Activated CD4-positive, alpha-beta T cell treated with anti-CD3 and anti-CD28 coated beads, Interleukin-2, amount 10 ng/mL, durations not matched to agents 7 days and 5 days (primary cell): Measurements from ENCODE around the gene SDF4. TPM values are rescaled to one million over a fixed set of nuclear protein-coding genes. Genes with fewer than 3 reads are reported as not detected.
A peak's percentile ranks its signal among the peaks of the same experiment; 100 is the strongest.
"Not testable (repeated sequence)": the region's sequence is repeated elsewhere in the genome, so short reads cannot be mapped to it uniquely, and the experiment has no call there.

ENCODE experiments used
- CTCF ChIA-PET: fragments of 350-600 bp; sonication (Branson Sonifier 250); formaldehyde crosslinking; loops from one replicate; lab custom pipeline; 2021; ENCODE audit warnings: antibody characterized with exemption; lab: Charles Lee
- POLR2A ChIA-PET: fragments of 350-600 bp; sonication (Branson Sonifier 250); formaldehyde crosslinking; loops from one replicate; lab custom pipeline; 2021; ENCODE audit warnings: antibody characterized with exemption; lab: Charles Lee
- DNase-seq: peaks from one replicate; pipeline ENCODE4 v3.0.0-alpha.2; 2020
- H3K27ac Mint-ChIP-seq: one replicate; pipeline ENCODE4 v1.8.0; 2021; ENCODE audit warnings: mild to moderate bottlenecking, moderate library complexity, mixed read lengths
- H3K27me3 Mint-ChIP-seq: one replicate; pipeline ENCODE4 v1.8.0; 2021; ENCODE audit warnings: mixed read lengths
- H3K36me3 Mint-ChIP-seq: one replicate; pipeline ENCODE4 v1.8.0; 2021; ENCODE audit warnings: low read depth, mixed read lengths
- H3K4me1 Mint-ChIP-seq: one replicate; pipeline ENCODE4 v1.8.0; 2021; ENCODE audit warnings: mixed read lengths
- H3K4me3 Mint-ChIP-seq: one replicate; pipeline ENCODE4 v1.8.0; 2021; ENCODE audit warnings: mild to moderate bottlenecking, moderate library complexity, mixed read lengths
- H3K9me3 Mint-ChIP-seq: one replicate; pipeline ENCODE4 v1.8.0; 2021; ENCODE audit warnings: mixed read lengths
- total RNA-seq, 2 experiments: library from RNA; stranded (reverse); gene quantifications; one replicate each; pipeline ENCODE4 v1.2.3, GENCODE V29; 2021

The SDF4 gene
- total RNA-seq, 2 experiments from 2014 or later = 81.7 to 91.4 TPM

- no peak overlapping the region for H3K27ac Mint-ChIP-seq
- H3K36me3 Mint-ChIP-seq = no peaks in the 10 kb centered on the region
- no peaks in the 10 kb centered on the region for H3K9me3 Mint-ChIP-seq
- ChIA-PET CTCF (interaction anchor here (0.6 to 0.8 kb wide), 2 partner anchors 47 to 454 kb away, joined by 3 read pairs; no protein-coding TSS in a partner anchor), POLR2A (no interaction called here)
- H3K4me1 Mint-ChIP-seq = peaks cover 31% of the 10 kb centered on the region
- H3K4me3 Mint-ChIP-seq = no peak overlapping the region
- no peak for DNase-seq
- H3K27me3 Mint-ChIP-seq = peaks cover 15% of the 10 kb centered on the region
Observed at GRCh38 chr1:1176931-1177330, 54.9 kb downstream of the SDF4 start.

DNA sequence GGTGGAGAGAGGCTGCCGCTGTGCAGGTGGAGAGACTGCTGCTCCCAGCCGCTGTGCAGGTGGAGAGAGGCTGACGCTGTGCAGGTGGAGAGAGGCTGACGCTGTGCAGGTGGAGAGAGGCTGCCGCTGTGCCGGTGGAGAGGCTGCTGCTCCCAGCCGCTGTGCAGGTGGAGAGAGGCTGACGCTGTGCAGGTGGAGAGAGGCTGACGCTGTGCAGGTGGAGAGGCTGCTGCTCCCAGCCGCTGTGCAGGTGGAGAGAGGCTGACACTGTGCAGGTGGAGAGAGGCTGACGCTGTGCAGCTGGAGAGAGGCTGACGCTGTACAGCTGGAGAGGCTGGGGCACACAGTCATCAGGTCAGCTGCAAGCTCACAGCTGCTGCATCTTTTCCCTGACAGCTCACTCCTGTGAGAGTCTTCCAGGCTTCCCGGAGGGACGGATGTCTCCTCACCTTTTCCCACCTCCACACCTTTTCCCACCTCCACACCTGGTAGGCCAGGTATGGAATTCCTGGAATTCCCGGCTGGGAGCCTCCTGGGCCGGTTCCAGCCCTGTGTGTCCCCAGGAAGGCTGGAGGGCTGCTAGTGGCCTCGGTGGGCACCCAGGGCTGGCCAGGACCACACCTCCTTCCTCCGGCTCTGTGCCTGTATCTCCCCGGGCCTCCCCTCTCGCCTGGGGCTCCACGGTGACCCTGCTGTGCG is 55.6 kb downstream of the SDF4 start:
- H3K36me3 Mint-ChIP-seq, CTCF ChIA-PET, H3K9me3 Mint-ChIP-seq, H3K4me3 Mint-ChIP-seq, DNase-seq, H3K27ac Mint-ChIP-seq, POLR2A ChIA-PET: not testable (repeated sequence)
- Mint-ChIP-seq H3K4me1 (peaks cover 32% of the 10 kb centered on the region), H3K27me3 (peaks cover 13% of the 10 kb centered on the region)

GRCh38 chr1:1175221-1176062 is 56.4 kb downstream of the SDF4 start:
- ChIA-PET POLR2A (no interaction called here), CTCF (interaction anchor here (0.6 kb wide), 1 partner anchor 167 kb away, joined by 3 read pairs; no protein-coding TSS in a partner anchor)
- no peak overlapping the region for H3K27ac Mint-ChIP-seq

DNA sequence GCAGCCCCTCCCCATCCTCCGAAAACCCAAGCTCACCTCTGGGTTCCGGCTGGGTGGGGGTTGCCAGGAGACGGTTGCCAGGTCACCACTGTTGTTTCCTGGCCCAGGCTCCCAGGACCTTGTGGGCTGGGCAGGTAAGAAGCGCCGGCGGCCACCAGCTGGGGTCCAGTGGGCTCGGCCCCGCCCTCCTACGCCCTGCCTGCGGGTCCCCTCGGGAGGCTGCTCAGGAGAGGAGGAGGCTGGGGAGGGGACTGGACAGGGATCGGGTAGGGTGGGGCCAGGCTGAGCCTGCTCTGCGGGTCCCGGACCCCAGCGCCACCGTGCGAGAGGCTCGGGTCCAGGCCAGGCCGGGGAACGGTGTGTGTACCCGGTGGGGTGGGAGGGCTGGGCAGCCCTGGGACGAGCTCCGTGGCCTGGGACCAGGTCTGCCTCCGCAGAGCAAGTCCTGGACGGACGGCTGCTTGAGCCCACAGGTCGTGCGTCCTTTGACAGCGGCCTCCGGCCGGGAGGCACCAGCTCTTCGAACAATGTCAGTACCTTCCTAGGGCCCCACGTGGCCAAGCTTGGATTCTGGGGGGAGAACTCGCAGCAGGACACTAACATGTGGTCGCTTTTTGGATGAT is 57.9 kb downstream of the SDF4 start, which contains the start of gene TTLL10:
Gene TTLL10, plus strand, starts transcription at position 88 of the 623 bp plus-strand sequence. CDS start 5,336 bp downstream, outside the sequence.
- Mint-ChIP-seq H3K27me3 (peaks cover 10% of the 10 kb centered on the region), H3K27ac (no peak within 1 kb of the TSS), H3K4me1 (peaks cover 35% of the 10 kb centered on the region), H3K9me3 (no peaks in the 10 kb centered on the region), H3K36me3 (no peaks in the 10 kb centered on the region), H3K4me3 (no peak within 1 kb of the TSS)
- ChIA-PET CTCF (interaction anchor here (1.0 kb wide), 1 partner anchor 19 kb away, joined by 3 read pairs; no protein-coding TSS in a partner anchor), POLR2A (no interaction called here)
- DNase-seq = peak; percentile 79

More at GRCh38 chr1:1175221-1176062, 56.4 kb downstream of the SDF4 start:
- no peaks in the 10 kb centered on the region for H3K9me3 Mint-ChIP-seq
- no peak overlapping the region for H3K4me3 Mint-ChIP-seq
- peaks cover 10% of the 10 kb centered on the region for H3K27me3 Mint-ChIP-seq
- no peak for DNase-seq
- peaks cover 32% of the 10 kb centered on the region for H3K4me1 Mint-ChIP-seq
- no peaks in the 10 kb centered on the region for H3K36me3 Mint-ChIP-seq

DNA sequence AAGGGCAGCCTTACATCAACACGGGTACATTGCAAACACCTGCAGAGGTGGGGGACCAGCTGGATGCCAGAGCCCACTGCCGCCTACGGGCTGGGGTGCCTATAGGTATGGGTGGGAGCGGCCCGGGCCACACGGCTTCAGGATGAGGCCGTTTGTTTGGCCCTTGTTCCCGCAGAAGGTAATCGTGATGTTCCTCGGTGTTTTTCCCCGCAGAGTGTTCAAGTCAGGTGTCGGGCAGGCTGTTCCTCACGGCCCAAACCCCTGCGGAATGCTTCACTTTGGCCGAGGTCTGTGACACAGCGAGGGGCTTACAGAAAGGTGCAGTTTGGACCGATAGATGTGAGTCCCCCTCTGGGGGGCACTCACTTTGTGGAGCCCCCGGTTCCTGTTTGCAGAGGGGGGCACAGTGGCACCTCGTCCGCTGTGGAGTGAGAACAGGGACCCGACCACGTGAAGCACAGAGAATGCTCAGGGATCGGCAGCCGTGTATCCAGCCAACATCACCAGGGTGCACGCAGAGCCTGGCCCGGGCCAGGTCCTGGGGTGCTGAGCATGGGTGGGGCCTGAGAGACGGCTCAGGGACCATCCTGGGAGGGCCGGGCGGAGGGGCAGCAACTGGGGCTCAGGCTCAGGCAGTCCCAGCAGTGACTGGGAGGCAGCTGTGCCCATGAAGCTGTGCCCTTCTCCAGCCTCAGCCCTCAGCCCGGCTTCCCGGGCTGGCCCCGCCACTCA is 58.6 kb downstream of the SDF4 start:
- CTCF ChIA-PET = interaction anchor here (1.0 kb wide), 1 partner anchor 18 kb away, joined by 3 read pairs; no protein-coding TSS in a partner anchor
- Mint-ChIP-seq H3K27ac (no peak overlapping the region), H3K4me3 (no peak overlapping the region), H3K9me3 (no peaks in the 10 kb centered on the region), H3K27me3 (peaks cover 10% of the 10 kb centered on the region), H3K4me1 (peaks cover 35% of the 10 kb centered on the region), H3K36me3 (no peaks in the 10 kb centered on the region)
- POLR2A ChIA-PET = no interaction called here
- DNase-seq = no peak

- POLR2A ChIA-PET = no interaction called here
- H3K27ac Mint-ChIP-seq = peak overlapping the region; percentile 62
- no peaks in the 10 kb centered on the region for H3K36me3 Mint-ChIP-seq
- DNase-seq = no peak
- CTCF ChIA-PET = interaction anchor here (1.1 to 2.2 kb wide), 3 partner anchors 8 to 16 kb away, joined by 3 to 7 read pairs (median 5); no protein-coding TSS in a partner anchor
- H3K27me3 Mint-ChIP-seq = peaks cover 7% of the 10 kb centered on the region
- H3K9me3 Mint-ChIP-seq = no peaks in the 10 kb centered on the region
- H3K4me3 Mint-ChIP-seq = no peak overlapping the region
- H3K4me1 Mint-ChIP-seq = peaks cover 34% of the 10 kb centered on the region
Observed at GRCh38 chr1:1171546-1172340, 60.1 kb downstream of the SDF4 start.

- POLR2A ChIA-PET = no interaction called here
- no peak overlapping the region for H3K4me3 Mint-ChIP-seq
- CTCF ChIA-PET = interaction anchor here (0.9 to 2.2 kb wide), 4 partner anchors 9 to 17 kb away, joined by 3 to 7 read pairs (median 4); no protein-coding TSS in a partner anchor
- no peak for DNase-seq
- H3K27ac Mint-ChIP-seq = peak overlapping the region; percentile 9
- H3K27me3 Mint-ChIP-seq = peaks cover 5% of the 10 kb centered on the region
- peaks cover 33% of the 10 kb centered on the region for H3K4me1 Mint-ChIP-seq
- no peaks in the 10 kb centered on the region for H3K9me3 Mint-ChIP-seq
- H3K36me3 Mint-ChIP-seq = no peaks in the 10 kb centered on the region
Observed at GRCh38 chr1:1171161-1171545, 60.6 kb downstream of the SDF4 start.

GRCh38 chr1:1170215-1171091 is 61.3 kb downstream of the SDF4 start:
- H3K27me3 Mint-ChIP-seq = peaks cover 5% of the 10 kb centered on the region
- H3K4me3 Mint-ChIP-seq = no peak overlapping the region
- peaks cover 28% of the 10 kb centered on the region for H3K4me1 Mint-ChIP-seq
- DNase-seq = no peak
- ChIA-PET POLR2A (no interaction called here), CTCF (interaction anchor here (0.9 to 2.2 kb wide), 3 partner anchors 10 to 16 kb away, joined by 3 to 7 read pairs (median 3); no protein-coding TSS in a partner anchor)
- no peak overlapping the region for H3K27ac Mint-ChIP-seq
- no peaks in the 10 kb centered on the region for H3K36me3 Mint-ChIP-seq
- no peaks in the 10 kb centered on the region for H3K9me3 Mint-ChIP-seq

DNA sequence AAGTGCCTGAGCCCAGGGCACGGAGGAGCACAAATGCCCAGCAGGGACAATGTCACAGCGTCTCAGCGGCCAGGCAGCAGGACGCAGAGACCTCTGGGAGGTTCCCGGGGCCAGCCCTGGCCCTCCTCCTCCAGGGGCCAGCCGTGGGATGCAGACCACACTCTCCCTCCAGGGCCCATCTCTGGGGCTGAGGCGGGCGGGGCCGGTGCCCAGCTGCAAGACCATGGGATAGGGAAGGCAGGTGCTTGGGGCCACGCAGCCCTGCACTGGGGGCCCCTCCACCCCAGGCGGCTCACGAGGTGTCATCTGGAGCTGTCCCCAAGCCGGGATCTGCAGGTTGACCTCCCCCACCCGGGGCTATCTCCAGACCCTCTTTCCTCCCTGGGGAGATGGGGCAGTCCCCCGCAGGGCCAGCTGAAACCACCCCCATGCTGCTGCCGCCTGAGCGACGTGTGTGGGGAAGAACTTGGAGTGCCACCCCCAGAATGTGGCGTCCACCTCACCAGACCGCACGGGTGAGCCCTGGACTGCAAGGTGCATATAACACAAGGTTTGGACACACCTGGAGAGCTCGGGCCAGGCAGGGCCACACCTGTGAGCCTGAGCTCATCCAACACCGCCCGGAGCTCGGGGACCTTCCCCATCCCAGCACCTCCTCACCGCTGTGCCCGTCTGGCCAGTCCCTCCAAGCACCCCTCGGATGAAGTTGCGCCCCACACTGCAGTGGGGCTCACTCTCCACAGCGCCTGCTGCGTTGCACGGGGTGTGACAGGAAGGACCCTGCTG is 62.2 kb downstream of the SDF4 start:
- no peak overlapping the region for H3K4me3 Mint-ChIP-seq
- H3K27me3 Mint-ChIP-seq = peaks cover 5% of the 10 kb centered on the region
- ChIA-PET POLR2A (no interaction called here), CTCF (interaction anchor here (2.2 kb wide), 1 partner anchor 12 kb away, joined by 7 read pairs; no protein-coding TSS in a partner anchor)
- H3K36me3 Mint-ChIP-seq = no peaks in the 10 kb centered on the region
- no peak for DNase-seq
- H3K9me3 Mint-ChIP-seq = no peaks in the 10 kb centered on the region
- no peak overlapping the region for H3K27ac Mint-ChIP-seq
- peaks cover 23% of the 10 kb centered on the region for H3K4me1 Mint-ChIP-seq
